WERI-Rb-1 (cell line): ENCODE measurements around the gene KAZN.

ENCODE experiments used
- DNase-seq: peaks from one replicate; pipeline ENCODE4 v3.0.0-alpha.2; 2020
- H3K27ac ChIP-seq: fragments of 250-450 bp; sonication (Bioruptor Pico); 2 replicates; pipeline ENCODE4 v1.5.1; 2020; ENCODE audit warnings: mild to moderate bottlenecking, moderate library complexity
- H3K27me3 ChIP-seq: fragments of 250-450 bp; sonication (Bioruptor Pico); 2 replicates; pipeline ENCODE4 v1.5.1; 2021; ENCODE audit warnings: mild to moderate bottlenecking, low read depth, moderate library complexity; ENCODE audit not compliant: insufficient read depth, severe bottlenecking
- H3K36me3 ChIP-seq: fragments of 250-450 bp; sonication (Bioruptor Pico); 2 replicates; pipeline ENCODE4 v1.5.1; 2020; ENCODE audit warnings: mild to moderate bottlenecking, moderate library complexity
- H3K4me3 ChIP-seq: 2 replicates; pipeline ENCODE4 v1.5.1; 2011; ENCODE audit warnings: low read depth, mild to moderate bottlenecking, control low read depth, low read length
- H3K9me3 ChIP-seq: fragments of 250-450 bp; sonication (Bioruptor Pico); 2 replicates; pipeline ENCODE4 v1.5.1; 2021; ENCODE audit warnings: mild to moderate bottlenecking, moderate library complexity; ENCODE audit not compliant: severe bottlenecking
- CTCF ChIP-seq: IDR thresholded peaks from 2 replicates; pipeline ENCODE4 v1.5.1; 2011; ENCODE audit warnings: low read depth, mild to moderate bottlenecking, control low read depth, inconsistent platforms, low read length

KAZN gene

GRCh38 chr1:15125101-15125745 is 526.7 kb downstream of the KAZN start:
- Histone ChIP-seq H3K27me3 (no peaks in the 10 kb centered on the region), H3K27ac (no peak overlapping the region), H3K9me3 (no peaks in the 10 kb centered on the region), H3K4me3 (no peak overlapping the region), H3K36me3 (no peaks in the 10 kb centered on the region)
- no peak for DNase-seq
- no peak for TF ChIP-seq CTCF

GRCh38 chr1:15128077-15128476 is 529.6 kb downstream of the KAZN start:
- Histone ChIP-seq H3K27ac (no peak overlapping the region), H3K36me3 (no peaks in the 10 kb centered on the region), H3K27me3 (no peaks in the 10 kb centered on the region), H3K4me3 (no peak overlapping the region), H3K9me3 (no peaks in the 10 kb centered on the region)
- no peak for DNase-seq
- TF ChIP-seq CTCF, result no peak

- peak; percentile 82 for DNase-seq
- peak overlapping the region; percentile 17; the same call in 1 of the 2 replicates for H3K27ac ChIP-seq
- no peaks in the 10 kb centered on the region for H3K36me3 ChIP-seq
- no peaks in the 10 kb centered on the region for H3K27me3 ChIP-seq
- H3K4me3 ChIP-seq, result no peak overlapping the region
- no peaks in the 10 kb centered on the region for H3K9me3 ChIP-seq
- peak; percentile 92 for TF ChIP-seq CTCF
Observed at GRCh38 chr1:15128520-15129313, 530.2 kb downstream of the KAZN start.

GRCh38 chr1:15129944-15130343 is 531.5 kb downstream of the KAZN start:
- H3K4me3 ChIP-seq, result no peak overlapping the region
- TF ChIP-seq CTCF, result no peak
- H3K9me3 ChIP-seq, result no peaks in the 10 kb centered on the region
- no peak overlapping the region for H3K27ac ChIP-seq
- H3K27me3 ChIP-seq, result no peaks in the 10 kb centered on the region
- no peaks in the 10 kb centered on the region for H3K36me3 ChIP-seq
- no peak for DNase-seq

GRCh38 chr1:15130607-15131006 is 532.1 kb downstream of the KAZN start:
- Histone ChIP-seq H3K4me3 (no peak overlapping the region), H3K9me3 (no peaks in the 10 kb centered on the region), H3K27me3 (no peaks in the 10 kb centered on the region), H3K36me3 (no peaks in the 10 kb centered on the region), H3K27ac (no peak overlapping the region)
- DNase-seq, result no peak
- no peak for TF ChIP-seq CTCF
